Fibroblast of lung (primary cell): ENCODE data around the gene SANBR. TPM values are rescaled to one million over a fixed set of nuclear protein-coding genes. Genes with fewer than 3 reads are reported as not detected.

ENCODE experiments used
- DNase-seq, 2 donors: peaks; one replicate each; pipeline versions ENCODE4 v3.0.0 to v3.0.0-alpha.2; 2010; ENCODE audit warnings: low read depth in 2 of 2
- H2AFZ ChIP-seq: 2 replicates; pipeline ENCODE4 v1.5.1; 2012; ENCODE audit warnings: low read length, control low read depth, inconsistent platforms
- H3K27ac ChIP-seq: 2 replicates; pipeline ENCODE4 v1.5.1; 2011; ENCODE audit warnings: low read length, control low read depth; ENCODE audit not compliant: insufficient read depth
- H3K27me3 ChIP-seq: 2 replicates; pipeline ENCODE4 v1.5.1; 2011; ENCODE audit warnings: mild to moderate bottlenecking, low read length; ENCODE audit not compliant: control insufficient read depth, insufficient read depth
- H3K36me3 ChIP-seq: 2 replicates; pipeline ENCODE4 v1.5.1; 2011; ENCODE audit warnings: low read length; ENCODE audit not compliant: control insufficient read depth, insufficient read depth
- H3K4me1 ChIP-seq: 2 replicates; pipeline ENCODE4 v1.5.1; 2011; ENCODE audit warnings: low read length; ENCODE audit not compliant: control insufficient read depth, insufficient read depth; ENCODE audit errors: extremely low read depth
- H3K4me2 ChIP-seq: 2 replicates; pipeline ENCODE4 v1.5.1; 2011; ENCODE audit warnings: low read length, control low read depth; ENCODE audit not compliant: insufficient read depth; ENCODE audit errors: extremely low read depth
- H3K4me3 ChIP-seq, 4 experiments: fragments of 200-600 bp in 1 of 4; sonication (generic) in 1 of 4; replicated peaks in 1 of 4; 2 replicates each; pipeline ENCODE4 v1.5.1; 2011 to 2016; ENCODE audit warnings: low read length in 4 of 4, low read depth in 3 of 4, mild to moderate bottlenecking in 3 of 4, control low read depth in 2 of 4, inconsistent platforms in 1 of 4, mixed read lengths in 1 of 4; ENCODE audit not compliant: insufficient read depth in 1 of 4; ENCODE audit errors: control extremely low read depth in 1 of 4
- H3K79me2 ChIP-seq: 2 replicates; pipeline ENCODE4 v1.5.1; 2012; ENCODE audit warnings: mild to moderate bottlenecking, low read length, inconsistent platforms; ENCODE audit not compliant: control insufficient read depth, insufficient read depth
- H3K9ac ChIP-seq: 2 replicates; pipeline ENCODE4 v1.5.1; 2011; ENCODE audit warnings: mild to moderate bottlenecking, low read length, control low read depth; ENCODE audit not compliant: insufficient read depth
- H3K9me3 ChIP-seq: 2 replicates; pipeline ENCODE4 v1.5.1; 2012; ENCODE audit warnings: low read depth, low read length; ENCODE audit not compliant: control insufficient read depth, insufficient read depth
- H4K20me1 ChIP-seq: 2 replicates; pipeline ENCODE4 v1.5.1; 2011; ENCODE audit warnings: low read length; ENCODE audit not compliant: control insufficient read depth, insufficient read depth; ENCODE audit errors: extremely low read depth
- CTCF ChIP-seq, 2 donors: IDR thresholded peaks in 1 of 2; conservative IDR thresholded peaks in 1 of 2; 1 replicate in 1 of 2; 2 replicates in 1 of 2; pipeline ENCODE4 v1.5.1; 2011 to 2012; ENCODE audit warnings: low read length in 2 of 2, control low read depth in 1 of 2, inconsistent platforms in 1 of 2, low read depth in 1 of 2, mild to moderate bottlenecking in 1 of 2
- EZH2 ChIP-seq: IDR thresholded peaks from 2 replicates; pipeline ENCODE4 v1.5.1; 2012; ENCODE audit warnings: low read length, control low read depth, mild to moderate bottlenecking; ENCODE audit errors: missing control alignments
- polyA plus RNA-seq, 2 donors: library from polyadenylated mRNA; depleted of rRNA in 1 of 2; stranded (reverse) in 1 of 2; unstranded in 1 of 2; fragments of >200 nt; gene quantifications; 2 replicates each; pipeline ENCODE4 v1.2.1, GENCODE V29; 2011 to 2012; ENCODE audit warnings: missing spikeins in 1 of 2
- total RNA-seq: library from RNA; depleted of rRNA; stranded (reverse); fragments of >200 nt; gene quantifications from 2 replicates; pipeline ENCODE4 v1.2.1, GENCODE V29; 2014

The SANBR gene
- total and polyA plus RNA-seq, 2 donors (not counting 1 experiment from before 2014, with no cell fraction given), result 7.9 to 21.0 TPM

- no peaks in the 10 kb centered on the region for H3K4me1 ChIP-seq
- H3K4me2 ChIP-seq, result no peak overlapping the region
- no peaks in the 10 kb centered on the region for H3K79me2 ChIP-seq
- H3K27me3 ChIP-seq, result no peaks in the 10 kb centered on the region
- H3K9ac ChIP-seq, result no peak overlapping the region
- no peak overlapping the region for H3K27ac ChIP-seq
- H3K9me3 ChIP-seq, result no peaks in the 10 kb centered on the region
- TF ChIP-seq CTCF (conservative IDR thresholded peaks at IDR 0.05 in 1 of 2, IDR thresholded peaks at IDR 0.05 in 1 of 2; ENCODE audit: low read depth in 1 of 2, low read length in 2 of 2) (no peak), EZH2 (no peak)
- H4K20me1 ChIP-seq, result no peaks in the 10 kb centered on the region
- DNase-seq, result no peak
- no peak overlapping the region for H2AFZ ChIP-seq
- H3K4me3 ChIP-seq, result no peak overlapping the region
- H3K36me3 ChIP-seq, result peaks cover 5% of the 10 kb centered on the region
These were observed 24.1 kb downstream of the SANBR start for GRCh38 chr2:61089797-61090196.

GRCh38 chr2:61090386-61090921, 24.8 kb downstream of the SANBR start:
- DNase-seq, result peak; percentile 10 to 14
- Histone ChIP-seq H3K4me1 (no peaks in the 10 kb centered on the region), H3K36me3 (peaks cover 2% of the 10 kb centered on the region), H3K9me3 (no peaks in the 10 kb centered on the region), H2AFZ (no peak overlapping the region), H3K4me2 (no peak overlapping the region), H3K79me2 (no peaks in the 10 kb centered on the region), H3K9ac (no peak overlapping the region), H3K27ac (no peak overlapping the region), H3K4me3 (no peak overlapping the region), H4K20me1 (no peaks in the 10 kb centered on the region), H3K27me3 (no peaks in the 10 kb centered on the region)
- TF ChIP-seq CTCF (conservative IDR thresholded peaks at IDR 0.05 in 1 of 2, IDR thresholded peaks at IDR 0.05 in 1 of 2; ENCODE audit: low read depth in 1 of 2, low read length in 2 of 2) (no peak), EZH2 (no peak)

- DNase-seq, result no peak
- Histone ChIP-seq H3K9me3 (no peaks in the 10 kb centered on the region), H3K27me3 (no peaks in the 10 kb centered on the region), H3K4me1 (no peaks in the 10 kb centered on the region), H3K27ac (no peak overlapping the region), H3K4me3 (no peak overlapping the region), H3K9ac (no peak overlapping the region), H3K79me2 (no peaks in the 10 kb centered on the region), H2AFZ (no peak overlapping the region), H3K36me3 (peaks cover 2% of the 10 kb centered on the region), H4K20me1 (no peaks in the 10 kb centered on the region), H3K4me2 (no peak overlapping the region)
- no peak for TF ChIP-seq EZH2
- no peak for TF ChIP-seq CTCF (conservative IDR thresholded peaks at IDR 0.05 in 1 of 2, IDR thresholded peaks at IDR 0.05 in 1 of 2; ENCODE audit: low read depth in 1 of 2, low read length in 2 of 2)
These were observed 25.8 kb downstream of the SANBR start for GRCh38 chr2:61091485-61091884.
